Measurements from ENCODE around the gene FMO5.
"Not testable (repeated sequence)": the region's sequence is repeated elsewhere in the genome, so short reads cannot be mapped to it uniquely, and the experiment has no call there.

Gene FMO5

DNA sequence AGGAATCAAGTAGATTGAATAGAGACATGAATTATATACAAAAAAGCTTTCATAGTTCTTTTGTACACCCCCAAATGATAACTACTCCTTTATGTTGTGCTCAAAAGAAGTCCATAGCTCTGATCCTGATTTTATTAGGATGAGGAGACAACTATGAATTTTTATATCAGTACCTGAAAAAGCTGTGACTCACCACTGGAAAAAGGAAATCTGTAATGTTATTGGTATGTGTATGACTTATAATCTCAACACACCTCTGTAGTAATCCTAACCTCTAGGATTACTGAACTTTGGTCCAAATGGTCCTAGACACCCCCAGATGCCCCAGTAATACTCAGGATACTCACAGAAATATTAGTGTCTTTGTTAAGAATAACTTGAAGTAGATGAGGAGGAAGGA is 63.0 kb downstream of the FMO5 start:
- no peaks in the 10 kb centered on the region for H3K4me1 ChIP-seq (ENCODE audit: insufficient read depth, low read length, severe bottlenecking)
- H3K4me2 ChIP-seq (ENCODE audit: low read length): no peak overlapping the region
- no peaks in the 10 kb centered on the region for H3K9me3 ChIP-seq (ENCODE audit: low read length)
- H3K36me3 ChIP-seq (ENCODE audit: insufficient read depth, low read length): peaks cover 81% of the 10 kb centered on the region
- no peaks in the 10 kb centered on the region for H4K20me1 ChIP-seq (ENCODE audit: insufficient read depth, low read length)
- no peaks in the 10 kb centered on the region for H3K79me2 ChIP-seq (ENCODE audit: insufficient read depth, low read length)
- no peaks in the 10 kb centered on the region for H3F3A ChIP-seq (ENCODE audit: insufficient read depth, low read length)
- no peak overlapping the region for H3K27ac ChIP-seq (ENCODE audit: low read depth, low read length, poor library complexity, severe bottlenecking)
- TF ChIP-seq CTCF (IDR thresholded peaks at IDR 0.05; ENCODE audit: low read length) (no peak), EZH2 (IDR thresholded peaks at IDR 0.05; ENCODE audit: borderline replicate concordance, low read length) (no peak)
- H2AFZ ChIP-seq (ENCODE audit: low read length): no peak overlapping the region
- no peak overlapping the region for H3K9ac ChIP-seq (ENCODE audit: low read length)
- no peaks in the 10 kb centered on the region for H3K27me3 ChIP-seq (ENCODE audit: insufficient read depth, low read length)
- no peak overlapping the region for H3K4me3 ChIP-seq (ENCODE audit: low read depth, low read length, poor library complexity, severe bottlenecking)
- no peaks in the 10 kb centered on the region for H3K9me2 ChIP-seq (ENCODE audit: low read depth, low read length)

- not testable (repeated sequence) for H3K9ac ChIP-seq (ENCODE audit: low read length); H3K4me1 ChIP-seq (ENCODE audit: insufficient read depth, low read length, severe bottlenecking); H3K9me2 ChIP-seq (ENCODE audit: low read depth, low read length)
Observed at GRCh38 chr1:147157116-147157515, 68.0 kb downstream of the FMO5 start.

GRCh38 chr1:147156642-147157041 is 68.5 kb downstream of the FMO5 start:
- TF ChIP-seq CTCF (IDR thresholded peaks at IDR 0.05; ENCODE audit: low read length) (no peak), EZH2 (IDR thresholded peaks at IDR 0.05; ENCODE audit: borderline replicate concordance, low read length) (no peak)
- no peak overlapping the region for H3K4me3 ChIP-seq (ENCODE audit: low read depth, low read length, poor library complexity, severe bottlenecking)
- H2AFZ ChIP-seq (ENCODE audit: low read length): no peak overlapping the region
- no peak overlapping the region for H3K27ac ChIP-seq (ENCODE audit: low read depth, low read length, poor library complexity, severe bottlenecking)
- no peaks in the 10 kb centered on the region for H3K9me2 ChIP-seq (ENCODE audit: low read depth, low read length)
- H3K9me3 ChIP-seq (ENCODE audit: low read length): no peaks in the 10 kb centered on the region
- H4K20me1 ChIP-seq (ENCODE audit: insufficient read depth, low read length): no peaks in the 10 kb centered on the region
- no peak overlapping the region for H3K9ac ChIP-seq (ENCODE audit: low read length)
- H3K27me3 ChIP-seq (ENCODE audit: insufficient read depth, low read length): no peaks in the 10 kb centered on the region
- H3K4me1 ChIP-seq (ENCODE audit: insufficient read depth, low read length, severe bottlenecking): no peaks in the 10 kb centered on the region
- no peaks in the 10 kb centered on the region for H3F3A ChIP-seq (ENCODE audit: insufficient read depth, low read length)
- no peaks in the 10 kb centered on the region for H3K79me2 ChIP-seq (ENCODE audit: insufficient read depth, low read length)
- no peak overlapping the region for H3K4me2 ChIP-seq (ENCODE audit: low read length)
- H3K36me3 ChIP-seq (ENCODE audit: insufficient read depth, low read length): peaks cover 64% of the 10 kb centered on the region

More at GRCh38 chr1:147157116-147157515, 68.0 kb downstream of the FMO5 start:
- H3K4me3 ChIP-seq (ENCODE audit: low read depth, low read length, poor library complexity, severe bottlenecking); H2AFZ ChIP-seq (ENCODE audit: low read length); H4K20me1 ChIP-seq (ENCODE audit: insufficient read depth, low read length); H3K4me2 ChIP-seq (ENCODE audit: low read length); H3K27ac ChIP-seq (ENCODE audit: low read depth, low read length, poor library complexity, severe bottlenecking); H3F3A ChIP-seq (ENCODE audit: insufficient read depth, low read length); H3K9me3 ChIP-seq (ENCODE audit: low read length); H3K27me3 ChIP-seq (ENCODE audit: insufficient read depth, low read length); H3K79me2 ChIP-seq (ENCODE audit: insufficient read depth, low read length): not testable (repeated sequence)
- peaks cover 68% of the 10 kb centered on the region for H3K36me3 ChIP-seq (ENCODE audit: insufficient read depth, low read length)

- TF ChIP-seq CTCF (IDR thresholded peaks at IDR 0.05; ENCODE audit: low read length): no peak
- TF ChIP-seq EZH2 (IDR thresholded peaks at IDR 0.05; ENCODE audit: borderline replicate concordance, low read length): no peak
- Histone ChIP-seq H3K4me2 (ENCODE audit: low read length) (no peak overlapping the region), H3K27ac (ENCODE audit: low read depth, low read length, poor library complexity, severe bottlenecking) (no peak overlapping the region), H3K9ac (ENCODE audit: low read length) (no peak overlapping the region), H4K20me1 (ENCODE audit: insufficient read depth, low read length) (no peaks in the 10 kb centered on the region), H3K79me2 (ENCODE audit: insufficient read depth, low read length) (no peaks in the 10 kb centered on the region), H3F3A (ENCODE audit: insufficient read depth, low read length) (no peaks in the 10 kb centered on the region), H3K4me1 (ENCODE audit: insufficient read depth, low read length, severe bottlenecking) (no peaks in the 10 kb centered on the region), H3K9me2 (ENCODE audit: low read depth, low read length) (no peaks in the 10 kb centered on the region), H3K4me3 (ENCODE audit: low read depth, low read length, poor library complexity, severe bottlenecking) (no peak overlapping the region), H2AFZ (ENCODE audit: low read length) (no peak overlapping the region), H3K36me3 (ENCODE audit: insufficient read depth, low read length) (peaks cover 27% of the 10 kb centered on the region), H3K27me3 (ENCODE audit: insufficient read depth, low read length) (no peaks in the 10 kb centered on the region), H3K9me3 (ENCODE audit: low read length) (no peaks in the 10 kb centered on the region)
Observed at GRCh38 chr1:147152772-147153171, 72.4 kb downstream of the FMO5 start.
